ENCODE data around the gene ANKIB1. TPM values are rescaled to one million over a fixed set of nuclear protein-coding genes. Genes with fewer than 3 reads are reported as not detected.

The ANKIB1 gene
- total and polyA plus RNA-seq, 2 donors from 2014 or later = 10.7 to 59.0 TPM

DNA sequence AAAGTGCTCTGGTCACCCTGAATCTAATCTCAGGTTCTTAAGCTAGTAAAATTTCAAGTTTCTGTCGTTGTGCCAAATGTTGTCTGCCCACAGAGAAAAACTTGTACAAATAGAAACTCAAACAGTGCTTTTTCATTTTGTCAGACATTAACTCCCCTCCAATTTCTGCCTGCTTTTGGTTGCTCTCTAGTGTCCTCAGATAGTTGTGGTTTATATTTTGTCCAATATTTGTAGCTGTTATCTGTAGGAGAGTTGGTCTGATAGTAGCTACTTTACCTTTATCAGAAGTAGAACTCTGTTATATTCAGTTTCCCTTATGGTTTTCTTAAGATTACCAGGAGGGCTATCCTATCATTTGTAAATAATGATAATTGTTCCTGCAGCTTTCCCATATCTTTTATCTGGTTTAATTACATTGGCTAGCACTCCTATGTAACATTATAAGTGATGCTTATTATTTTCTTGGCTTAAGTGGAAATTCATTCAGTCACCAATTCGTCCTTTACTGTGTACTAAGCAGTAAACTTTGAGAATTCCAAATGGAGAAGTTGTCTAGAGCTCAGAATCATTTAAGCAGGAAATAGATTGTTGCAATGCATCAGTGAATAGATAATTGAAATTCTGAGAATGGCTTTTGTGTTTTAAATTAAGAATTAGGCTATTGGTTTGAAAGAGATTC, 91.0 kb downstream of the ANKIB1 start:
- Histone ChIP-seq H3K9ac (ENCODE audit: low read length in 3 of 3) (no peak overlapping the region), H3K27me3 (ENCODE audit: control insufficient read depth, insufficient read depth, low read length) (no peaks in the 10 kb centered on the region), H3K4me1 (ENCODE audit: control insufficient read depth in 2 of 3, insufficient read depth in 2 of 3, low read depth in 1 of 3, low read length in 3 of 3) (no peaks in the 10 kb centered on the region), H3K4me3 (ENCODE audit: low read length in 3 of 3) (no peak overlapping the region), H3K9me3 (ENCODE audit: control insufficient read depth in 2 of 3, insufficient read depth in 1 of 3, low read length in 3 of 3) (no peaks in the 10 kb centered on the region), H3K27ac (ENCODE audit: low read depth in 2 of 2, low read length in 2 of 2) (no peak overlapping the region), H3K36me3 (ENCODE audit: control insufficient read depth in 2 of 3, insufficient read depth in 3 of 3, low read length in 3 of 3) (peaks cover 0 to 2% (median 0%) of the 10 kb centered on the region in 3 donors)
- DNase-seq = no peak
- FAIRE-seq = no peak
- TF ChIP-seq, protein P1, sequence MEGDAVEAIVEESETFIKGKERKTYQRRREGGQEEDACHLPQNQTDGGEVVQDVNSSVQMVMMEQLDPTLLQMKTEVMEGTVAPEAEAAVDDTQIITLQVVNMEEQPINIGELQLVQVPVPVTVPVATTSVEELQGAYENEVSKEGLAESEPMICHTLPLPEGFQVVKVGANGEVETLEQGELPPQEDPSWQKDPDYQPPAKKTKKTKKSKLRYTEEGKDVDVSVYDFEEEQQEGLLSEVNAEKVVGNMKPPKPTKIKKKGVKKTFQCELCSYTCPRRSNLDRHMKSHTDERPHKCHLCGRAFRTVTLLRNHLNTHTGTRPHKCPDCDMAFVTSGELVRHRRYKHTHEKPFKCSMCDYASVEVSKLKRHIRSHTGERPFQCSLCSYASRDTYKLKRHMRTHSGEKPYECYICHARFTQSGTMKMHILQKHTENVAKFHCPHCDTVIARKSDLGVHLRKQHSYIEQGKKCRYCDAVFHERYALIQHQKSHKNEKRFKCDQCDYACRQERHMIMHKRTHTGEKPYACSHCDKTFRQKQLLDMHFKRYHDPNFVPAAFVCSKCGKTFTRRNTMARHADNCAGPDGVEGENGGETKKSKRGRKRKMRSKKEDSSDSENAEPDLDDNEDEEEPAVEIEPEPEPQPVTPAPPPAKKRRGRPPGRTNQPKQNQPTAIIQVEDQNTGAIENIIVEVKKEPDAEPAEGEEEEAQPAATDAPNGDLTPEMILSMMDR (IDR thresholded peaks at IDR 0.05; ENCODE audit: borderline replicate concordance, extremely low read depth, insufficient read depth) = no peak
- intact Hi-C loops (cut with DNase I) = no loop called here

DNA sequence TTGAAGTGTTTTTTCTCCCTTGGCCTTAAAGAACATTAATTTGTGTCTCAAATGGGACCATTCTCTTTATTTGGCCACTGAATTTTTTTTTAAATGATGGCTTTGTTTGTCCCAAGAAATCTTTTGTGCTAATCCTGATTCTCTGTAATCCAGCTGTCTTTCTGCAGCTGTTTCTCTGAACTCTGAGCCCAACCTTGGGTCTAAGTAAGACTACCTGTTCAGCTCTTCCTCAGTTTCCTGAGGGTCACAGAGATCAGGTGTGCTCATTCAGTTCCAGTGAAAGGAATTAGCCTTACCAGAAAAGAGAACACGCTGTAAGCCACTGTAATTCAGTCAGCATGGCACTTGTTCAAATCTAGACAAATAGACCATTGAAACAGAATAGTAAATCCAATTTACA, 94.2 kb downstream of the ANKIB1 start:
- FAIRE-seq (no peak), DNase-seq (no peak)
- Histone ChIP-seq H3K36me3 (ENCODE audit: control insufficient read depth in 2 of 3, insufficient read depth in 3 of 3, low read length in 3 of 3) (no peaks in the 10 kb centered on the region), H3K27me3 (ENCODE audit: control insufficient read depth, insufficient read depth, low read length) (no peaks in the 10 kb centered on the region), H3K4me1 (ENCODE audit: control insufficient read depth in 2 of 3, insufficient read depth in 2 of 3, low read depth in 1 of 3, low read length in 3 of 3) (no peaks in the 10 kb centered on the region), H3K9ac (ENCODE audit: low read length in 3 of 3) (no peak overlapping the region), H3K4me3 (ENCODE audit: low read length in 3 of 3) (no peak overlapping the region), H3K27ac (ENCODE audit: low read depth in 2 of 2, low read length in 2 of 2) (no peak overlapping the region), H3K9me3 (ENCODE audit: control insufficient read depth in 2 of 3, insufficient read depth in 1 of 3, low read length in 3 of 3) (no peaks in the 10 kb centered on the region)
- TF ChIP-seq, protein P1 (IDR thresholded peaks at IDR 0.05; ENCODE audit: borderline replicate concordance, extremely low read depth, insufficient read depth) = no peak
- intact Hi-C loops (cut with DNase I) = no loop called here

DNA sequence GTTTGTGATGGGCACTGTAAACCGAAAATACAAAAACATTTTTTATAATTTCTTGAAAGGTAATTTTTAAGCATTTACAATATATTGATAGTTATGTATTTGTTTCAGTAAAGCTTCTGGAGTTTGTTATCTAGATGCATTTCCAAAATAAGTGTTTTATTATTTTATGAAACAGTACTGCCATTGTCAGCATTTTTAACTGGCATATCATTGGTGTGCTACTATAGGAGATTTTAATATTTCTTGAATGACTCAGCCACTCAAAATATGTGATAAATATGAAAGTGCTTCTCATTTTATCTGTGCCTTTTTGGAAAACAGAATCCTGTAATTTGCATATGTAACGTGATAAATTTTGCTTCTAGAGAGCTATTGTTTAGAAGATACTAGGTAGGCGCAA, 97.9 kb downstream of the ANKIB1 start:
- FAIRE-seq = no peak
- Histone ChIP-seq H3K27ac (ENCODE audit: low read depth in 2 of 2, low read length in 2 of 2) (no peak overlapping the region), H3K36me3 (ENCODE audit: control insufficient read depth in 2 of 3, insufficient read depth in 3 of 3, low read length in 3 of 3) (peaks cover 0 to 5% (median 3%) of the 10 kb centered on the region in 3 donors), H3K4me3 (ENCODE audit: low read length in 3 of 3) (no peak overlapping the region), H3K9me3 (ENCODE audit: control insufficient read depth in 2 of 3, insufficient read depth in 1 of 3, low read length in 3 of 3) (no peaks in the 10 kb centered on the region), H3K27me3 (ENCODE audit: control insufficient read depth, insufficient read depth, low read length) (no peaks in the 10 kb centered on the region), H3K9ac (ENCODE audit: low read length in 3 of 3) (no peak overlapping the region), H3K4me1 (ENCODE audit: control insufficient read depth in 2 of 3, insufficient read depth in 2 of 3, low read depth in 1 of 3, low read length in 3 of 3) (no peaks in the 10 kb centered on the region)
- TF ChIP-seq, protein P1 (IDR thresholded peaks at IDR 0.05; ENCODE audit: borderline replicate concordance, extremely low read depth, insufficient read depth) = no peak
- no peak for DNase-seq
- intact Hi-C loops (cut with DNase I) = no loop called here

DNA sequence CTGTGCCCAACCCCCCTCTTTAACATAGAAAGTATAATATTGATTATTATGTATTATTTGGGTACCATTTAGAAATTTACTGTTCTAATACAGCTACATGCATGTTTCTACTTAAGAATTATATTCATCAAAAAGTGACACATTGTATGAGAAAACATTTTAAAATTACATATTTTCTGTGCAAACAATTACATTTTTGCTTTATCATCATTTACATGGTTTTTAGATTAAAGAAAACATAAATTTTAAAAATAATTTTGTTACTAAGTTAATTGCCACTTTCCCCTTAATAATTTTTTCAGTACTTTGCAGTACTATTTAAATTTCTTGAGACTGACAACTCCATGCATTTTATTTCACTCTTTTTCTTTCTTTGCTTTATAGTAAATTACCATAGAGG, 106.2 kb downstream of the ANKIB1 start:
- Histone ChIP-seq H3K4me3 (ENCODE audit: low read length in 3 of 3) (no peak overlapping the region), H3K27me3 (ENCODE audit: control insufficient read depth, insufficient read depth, low read length) (no peaks in the 10 kb centered on the region), H3K36me3 (ENCODE audit: control insufficient read depth in 2 of 3, insufficient read depth in 3 of 3, low read length in 3 of 3) (peaks cover 0 to 9% (median 0%) of the 10 kb centered on the region in 3 donors), H3K9ac (ENCODE audit: low read length in 3 of 3) (no peak overlapping the region), H3K4me1 (ENCODE audit: control insufficient read depth in 2 of 3, insufficient read depth in 2 of 3, low read depth in 1 of 3, low read length in 3 of 3) (no peaks in the 10 kb centered on the region), H3K27ac (ENCODE audit: low read depth in 2 of 2, low read length in 2 of 2) (no peak overlapping the region), H3K9me3 (ENCODE audit: control insufficient read depth in 2 of 3, insufficient read depth in 1 of 3, low read length in 3 of 3) (no peaks in the 10 kb centered on the region)
- DNase-seq (no peak), FAIRE-seq (peak; percentile 8)
- intact Hi-C loops (cut with DNase I) = no loop called here
- TF ChIP-seq, protein P1 (IDR thresholded peaks at IDR 0.05; ENCODE audit: borderline replicate concordance, extremely low read depth, insufficient read depth) = no peak

Measured in kidney (tissue), 14 donors.